Upper lobe of left lung (tissue), 4 donors: ENCODE measurements around the gene BTBD9.

Source experiments
- CTCF ChIP-seq, 6 experiments: fragments of 450-650 bp in 4 of 6; fragments of 200-600 bp in 2 of 6; sonication (generic) in 2 of 6; IDR thresholded peaks; one replicate each; pipeline ENCODE4 v1.5.1; 2016 to 2019; ENCODE audit warnings: antibody characterized with exemption in 6 of 6
- POLR2A ChIP-seq, 4 donors: fragments of 450-650 bp; IDR thresholded peaks; one replicate each; pipeline ENCODE4 v1.5.1; 2016 to 2017; ENCODE audit warnings: antibody characterized with exemption in 4 of 4, mild to moderate bottlenecking in 2 of 4

- TF ChIP-seq CTCF (IDR thresholded peaks at IDR 0.05) (no peak), POLR2A (IDR thresholded peaks at IDR 0.05) (no peak)
Measured at GRCh38 chr6:38436726-38437465, 202.8 kb downstream of the BTBD9 start.
